IMR-90 (cell line): ENCODE results near the gene COL23A1. TPM values are rescaled to one million over a fixed set of nuclear protein-coding genes. Genes with fewer than 3 reads are reported as not detected.

Source experiments
- ATAC-seq: fragments of 200-7000 bp; cut with Tn5 transposase; 2 replicates; pipeline ENCODE4 v1.9.1; 2020; ENCODE audit warnings: low read depth, mild to moderate bottlenecking, moderate library complexity
- BruUV-seq: library from RNA; stranded (reverse); fragments of 400-500 nt; replicated peaks from 2 replicates; lab custom pipeline; 2021; lab: Mats Ljungman, UMichigan
- CTCF ChIA-PET: fragments of 300-600 bp; formaldehyde crosslinking; extraction: SDS; loops from one replicate; lab custom pipeline; 2021; ENCODE audit warnings: antibody characterized with exemption; lab: Yijun Ruan, JAX
- POLR2A ChIA-PET: fragments of 300-600 bp; sonication (Branson Sonifier 250); formaldehyde crosslinking; loops from one replicate; lab custom pipeline; 2022; ENCODE audit warnings: antibody characterized with exemption; ENCODE audit not compliant: unreplicated experiment; lab: Charles Lee
- DNase-seq: peaks from one replicate; pipeline ENCODE4 v3.0.0; 2013
- H2AFZ ChIP-seq: replicated peaks from 2 replicates; pipeline ENCODE3; 2013; ENCODE audit warnings: low read length, mild to moderate bottlenecking; ENCODE audit not compliant: poor library complexity
- H2AK5ac ChIP-seq: 2 replicates; pipeline ENCODE4 v1.6.1; 2013; ENCODE audit warnings: low read depth, low read length, inconsistent platforms
- H2AK9ac ChIP-seq: replicated peaks from 2 replicates; pipeline ENCODE3; 2013; ENCODE audit warnings: mild to moderate bottlenecking, low read depth, low read length, moderate library complexity; ENCODE audit not compliant: poor library complexity
- H2BK120ac ChIP-seq: 2 replicates; pipeline ENCODE4 v1.6.1; 2013; ENCODE audit warnings: low read depth, low read length, inconsistent platforms
- H2BK15ac ChIP-seq: 3 replicates; pipeline ENCODE4 v1.6.1; 2013; ENCODE audit warnings: low read depth, low read length, inconsistent platforms
- H2BK20ac ChIP-seq: 2 replicates; pipeline ENCODE4 v1.6.1; 2013; ENCODE audit warnings: low read depth, mild to moderate bottlenecking, inconsistent platforms, low read length, moderate library complexity
- H2BK5ac ChIP-seq: 2 replicates; pipeline ENCODE4 v1.6.1; 2013; ENCODE audit warnings: mild to moderate bottlenecking, low read depth, low read length, inconsistent platforms; ENCODE audit not compliant: poor library complexity, severe bottlenecking
- H3K14ac ChIP-seq: replicated peaks from 2 replicates; pipeline ENCODE4 v1.6.1; 2013; ENCODE audit warnings: low read depth, low read length, inconsistent platforms
- H3K18ac ChIP-seq: 2 replicates; pipeline ENCODE4 v1.6.1; 2013; ENCODE audit warnings: low read depth, low read length, control low read depth
- H3K23ac ChIP-seq: 2 replicates; pipeline ENCODE4 v1.6.1; 2013; ENCODE audit warnings: low read depth, low read length, inconsistent platforms
- H3K27ac ChIP-seq: 2 replicates; pipeline ENCODE4 v1.5.1; 2013; ENCODE audit warnings: mild to moderate bottlenecking, control low read depth, low read length; ENCODE audit not compliant: insufficient read depth
- H3K27me3 ChIP-seq: 2 replicates; pipeline ENCODE4 v1.6.1; 2013; ENCODE audit warnings: low read length; ENCODE audit not compliant: control insufficient read depth, insufficient read depth
- H3K36me3 ChIP-seq: 2 replicates; pipeline ENCODE4 v1.6.1; 2013; ENCODE audit warnings: low read length, mixed read lengths; ENCODE audit not compliant: control insufficient read depth, insufficient read depth
- H3K4ac ChIP-seq: 2 replicates; pipeline ENCODE4 v1.6.1; 2013; ENCODE audit warnings: low read depth, low read length, inconsistent platforms
- H3K4me1 ChIP-seq: 2 replicates; pipeline ENCODE4 v1.6.1; 2013; ENCODE audit warnings: low read length, mixed read lengths; ENCODE audit not compliant: control insufficient read depth, insufficient read depth
- H3K4me2 ChIP-seq: 2 replicates; pipeline ENCODE4 v1.6.1; 2013; ENCODE audit warnings: low read depth, mild to moderate bottlenecking, control low read depth, low read length, moderate library complexity
- H3K4me3 ChIP-seq: 2 replicates; pipeline ENCODE4 v1.5.1; 2013; ENCODE audit warnings: low read depth, mild to moderate bottlenecking, control low read depth, low read length, moderate library complexity; ENCODE audit not compliant: insufficient read depth
- H3K56ac ChIP-seq: 2 replicates; pipeline ENCODE4 v1.6.1; 2013; ENCODE audit warnings: low read length, inconsistent platforms; ENCODE audit not compliant: insufficient read depth; ENCODE audit errors: extremely low read depth
- H3K79me1 ChIP-seq, 2 experiments: 2 replicates each; pipeline ENCODE4 v1.6.1; 2013; ENCODE audit warnings: low read length in 2 of 2, inconsistent platforms in 1 of 2, low read depth in 1 of 2
- H3K9ac ChIP-seq: 2 replicates; pipeline ENCODE4 v1.6.1; 2013; ENCODE audit warnings: low read depth, low read length, control low read depth
- H3K9me1 ChIP-seq: 2 replicates; pipeline ENCODE4 v1.6.1; 2013; ENCODE audit warnings: low read length, inconsistent platforms; ENCODE audit not compliant: insufficient read depth
- H3K9me3 ChIP-seq: 2 replicates; pipeline ENCODE4 v1.6.1; 2013; ENCODE audit warnings: low read length; ENCODE audit not compliant: control insufficient read depth, insufficient read depth
- H4K20me1 ChIP-seq: 2 replicates; pipeline ENCODE4 v1.6.1; 2013; ENCODE audit warnings: low read length, inconsistent platforms; ENCODE audit not compliant: insufficient read depth
- H4K5ac ChIP-seq: 2 replicates; pipeline ENCODE4 v1.6.1; 2013; ENCODE audit warnings: mild to moderate bottlenecking, low read depth, low read length, control low read depth
- H4K8ac ChIP-seq, 2 experiments: 2 replicates each; pipeline ENCODE4 v1.6.1; 2013; ENCODE audit warnings: low read depth in 2 of 2, low read length in 2 of 2, control low read depth in 1 of 2, inconsistent platforms in 1 of 2
- H4K91ac ChIP-seq: 2 replicates; pipeline ENCODE4 v1.6.1; 2013; ENCODE audit warnings: low read depth, low read length, inconsistent platforms; ENCODE audit not compliant: insufficient read depth
- BHLHE40 ChIP-seq: fragments of 150-350 bp; IDR thresholded peaks from 2 replicates; pipeline ENCODE4 v1.6.1; 2016; ENCODE audit warnings: mild to moderate bottlenecking, low read depth, low read length
- CHD1 ChIP-seq: IDR thresholded peaks from 2 replicates; pipeline ENCODE4 v1.6.1; 2012; ENCODE audit warnings: low read depth, low read length, improper control_type of control experiment
- MAFK ChIP-seq: IDR thresholded peaks from 2 replicates; pipeline ENCODE4 v1.6.1; 2012; ENCODE audit warnings: low read depth, low read length, improper control_type of control experiment
- RCOR1 ChIP-seq: IDR thresholded peaks from 2 replicates; pipeline ENCODE4 v1.6.1; 2012; ENCODE audit warnings: mild to moderate bottlenecking, low read length, improper control_type of control experiment; ENCODE audit not compliant: insufficient replicate concordance
- WGBS, 2 experiments: methylation state at CpG; one replicate each; pipeline versions ENCODE4 v1.1.5 to v1.1.7; 2013; ENCODE audit warnings: missing lambda C conversion rate in 2 of 2; ENCODE audit not compliant: insufficient read length in 1 of 2; ENCODE audit errors: extremely low coverage in 2 of 2; 5-methylcytosine and 5-hydroxymethylcytosine counted together
- dilution Hi-C: fragments of 300-500 bp; cut with HindIII; formaldehyde crosslinking; loops from one replicate; pipeline ENCODE4 v1.14.3; 2018; ENCODE audit warnings: low sequenced_read_pairs; ENCODE audit not compliant: unreplicated experiment
- in situ Hi-C: fragments of 300-500 bp; cut with MboI; formaldehyde crosslinking; loops from 3 replicates; pipeline ENCODE4 v1.14.3; 2019; ENCODE audit warnings: low sequenced_read_pairs, inconsistent platforms, mixed read lengths
- intact Hi-C: fragments of 100-400 bp; cut with micrococcal nuclease; formaldehyde crosslinking; loops from 2 replicates; pipeline ENCODE4 v1.10.0; 2022
- polyA plus RNA-seq, 3 experiments: library from polyadenylated mRNA; depleted of rRNA; stranded (reverse); fragments of >200 nt; gene quantifications; 2 replicates each; pipeline ENCODE4 v1.2.3, GENCODE V29; 2012; ENCODE audit warnings: low replicate concordance in 1 of 3
- total RNA-seq: library from RNA; depleted of rRNA; stranded (reverse); fragments of >200 nt; gene quantifications from 2 replicates; pipeline ENCODE4 v1.2.3, GENCODE V29; 2012

Gene COL23A1
- total and polyA plus RNA-seq, 2 of the 4 experiments (the other 2 are of a cell fraction) = not detected

DNA sequence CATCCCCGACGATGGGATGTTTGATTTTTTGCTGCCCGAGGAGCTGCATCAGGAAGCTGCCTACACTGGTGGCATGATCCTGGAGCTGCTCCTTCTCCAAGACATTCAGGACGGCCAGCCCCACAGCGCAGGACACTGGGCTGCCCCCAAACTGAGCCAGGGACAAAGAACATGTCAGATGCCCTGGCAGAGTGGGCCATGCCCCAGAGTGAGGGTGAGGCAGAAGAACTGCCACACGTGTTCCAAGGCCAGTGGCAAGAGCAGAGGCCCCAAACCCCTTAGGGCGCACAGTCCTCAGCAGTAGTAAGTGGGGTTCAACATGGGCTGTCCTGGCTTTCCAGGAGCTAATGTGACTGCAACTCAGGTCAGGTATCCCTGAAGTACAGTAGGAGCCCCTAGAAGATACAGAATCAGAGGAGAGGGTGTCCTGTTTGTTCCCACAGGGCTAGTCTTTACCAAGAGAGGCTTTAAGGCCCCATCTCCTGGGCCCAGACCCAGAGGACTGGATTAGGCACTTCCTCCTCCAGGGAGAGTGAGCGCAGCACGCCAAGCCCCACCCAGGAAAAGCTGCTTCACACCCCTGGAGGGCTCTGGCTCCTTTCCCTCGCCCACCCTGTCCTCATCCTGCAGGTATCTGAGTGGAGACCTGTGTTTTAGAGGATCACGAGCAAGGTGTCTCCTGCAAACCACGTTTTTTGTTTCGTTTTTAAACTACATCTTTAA lies 374.8 kb downstream of the COL23A1 start:
- dilution Hi-C loops (no loop called here), in situ Hi-C loops (no loop called here), intact Hi-C loops (no loop called here)
- Histone ChIP-seq H2AFZ (no peak overlapping the region), H2BK20ac (no peak overlapping the region), H3K4me2 (no peak overlapping the region), H3K36me3 (peaks cover 58% of the 10 kb centered on the region), H3K4ac (no peak overlapping the region), H3K4me1 (no peaks in the 10 kb centered on the region), H3K18ac (no peak overlapping the region), H2AK9ac (no peak overlapping the region), H3K9ac (no peak overlapping the region), H3K27ac (no peak overlapping the region), H4K91ac (no peak overlapping the region), H3K9me1 (peaks cover 7% of the 10 kb centered on the region; the same call in 1 of the 2 replicates), H3K4me3 (no peak overlapping the region), H4K20me1 (peaks cover 34% of the 10 kb centered on the region), H3K14ac (no peak overlapping the region), H2BK15ac (no peak overlapping the region), H3K23ac (no peak overlapping the region), H2BK120ac (no peak overlapping the region), H3K56ac (no peak overlapping the region), H3K27me3 (no peaks in the 10 kb centered on the region), H4K5ac (no peak overlapping the region), H4K8ac (no peak overlapping the region), H3K79me1 (peaks cover 16 to 43% of the 10 kb centered on the region in 2 experiments), H2AK5ac (no peak overlapping the region), H2BK5ac (no peak overlapping the region), H3K9me3 (no peaks in the 10 kb centered on the region)
- WGBS, 2 experiments = 100% methylated on average over 2 of the region's 13 CpGs; no CpG with 5 or more reads in 1 of the 2 experiments
- BruUV-seq = no TSS peak
- ATAC-seq (no peak), DNase-seq (no peak)
- no peak for TF ChIP-seq RCOR1
- TF ChIP-seq MAFK = no peak
- no peak for TF ChIP-seq CHD1
- TF ChIP-seq BHLHE40 = no peak
- ChIA-PET POLR2A (no interaction called here), CTCF (no interaction called here)
